SK-MEL-5 (cell line): Measurements from ENCODE around the gene GRIK4. TPM values are rescaled to one million over a fixed set of nuclear protein-coding genes. Genes with fewer than 3 reads are reported as not detected.

Source experiments
- DNase-seq: peaks from one replicate; pipeline ENCODE4 v3.0.0-alpha.2; 2016; ENCODE audit warnings: low read depth, low spot score
- in situ Hi-C: cut with HindIII; loops from 2 replicates; pipeline ENCODE4 v1.10.0; 2016; ENCODE audit warnings: low sequenced_read_pairs, high pct_unique_total_duplicates, low pct_unique_long_range_greater_than_20kb
- total RNA-seq: library from RNA; depleted of rRNA; stranded (reverse); fragments of >200 nt; shearing (Covaris generic); gene quantifications from 2 replicates; pipeline ENCODE4 v1.2.3, GENCODE V29; 2014

Gene GRIK4
- total RNA-seq, 1 experiment from 2014 or later, result not detected

DNA sequence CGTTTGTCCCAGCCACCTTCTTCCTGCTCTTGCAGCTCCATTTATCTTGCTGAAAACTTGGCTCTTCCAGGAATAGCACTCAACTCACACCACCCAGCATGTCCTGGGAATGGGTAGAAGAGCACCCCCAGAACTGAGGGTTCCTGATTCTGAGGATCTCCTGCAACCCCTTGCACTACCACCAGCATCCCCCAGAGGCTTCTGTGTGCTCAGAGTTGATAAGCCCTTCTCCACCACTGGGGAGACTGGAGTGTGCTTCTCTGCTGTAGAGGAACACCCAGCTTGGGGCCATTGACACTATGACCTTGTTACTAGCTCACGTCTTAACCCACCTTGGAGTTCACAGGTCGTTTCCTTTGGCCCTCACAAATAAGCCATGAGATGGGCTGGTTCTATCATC is 121.0 kb downstream of the GRIK4 start:
- in situ Hi-C loops, result no loop called here
- no peak for DNase-seq

GRCh38 chr11:120633616-120634393 is 122.3 kb downstream of the GRIK4 start:
- DNase-seq, result no peak
- in situ Hi-C loops, result no loop called here

DNA sequence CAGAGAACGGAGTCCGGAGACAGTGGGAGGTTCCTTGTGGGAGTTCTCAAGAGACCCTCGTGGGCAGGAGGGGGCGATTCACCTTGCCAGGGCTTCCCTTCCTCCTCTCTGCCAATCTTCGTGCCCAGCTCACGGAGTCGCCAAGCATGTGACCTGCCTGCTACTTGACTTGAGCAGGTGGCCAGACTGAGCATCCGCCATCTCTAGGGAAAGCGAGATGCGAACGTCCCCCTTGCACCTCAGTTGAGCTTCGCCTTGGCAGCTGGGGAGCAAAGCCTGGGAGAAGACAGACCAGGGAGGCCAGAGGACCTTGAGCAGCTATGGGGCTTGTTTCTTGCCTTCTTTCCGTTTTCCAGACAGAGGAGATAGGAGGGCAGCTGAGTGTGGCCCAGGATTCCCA is 123.2 kb downstream of the GRIK4 start:
- in situ Hi-C loops, result no loop called here
- no peak for DNase-seq

DNA sequence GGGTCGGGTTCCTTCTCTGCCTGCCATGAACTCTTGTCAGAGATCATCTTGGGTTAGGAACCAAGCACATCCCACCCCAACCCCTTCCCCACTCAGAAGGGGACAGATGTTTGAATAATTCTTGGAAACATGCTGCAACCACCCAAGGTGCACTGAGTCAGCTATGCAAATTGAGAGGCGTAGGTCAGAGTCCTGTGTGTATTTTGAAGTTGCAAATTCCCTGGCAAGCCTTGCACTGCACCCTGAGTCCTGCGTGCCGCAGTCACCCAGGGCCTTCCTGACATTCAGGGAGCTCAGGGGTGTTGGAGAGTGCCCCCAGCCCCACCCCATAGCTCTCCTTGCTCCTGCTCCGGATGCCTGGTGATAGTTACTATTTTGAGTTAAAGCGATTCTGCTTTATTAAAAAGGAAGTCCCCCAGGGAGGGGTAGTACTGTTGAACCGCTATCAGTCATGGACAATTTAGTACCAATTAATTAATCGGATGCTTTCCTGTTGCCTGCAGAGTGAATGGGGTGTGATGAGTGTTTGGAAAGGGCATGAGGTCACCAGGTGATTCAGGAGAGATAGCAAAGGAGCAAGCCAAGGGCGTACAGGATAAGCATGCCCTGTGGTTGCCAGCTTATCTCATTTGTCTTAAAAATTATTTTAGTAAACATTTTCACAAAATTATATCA is 123.7 kb downstream of the GRIK4 start:
- no peak for DNase-seq
- in situ Hi-C loops, result no loop called here

GRCh38 chr11:120637131-120637530 is 125.6 kb downstream of the GRIK4 start:
- DNase-seq, result no peak
- in situ Hi-C loops, result no loop called here

DNA sequence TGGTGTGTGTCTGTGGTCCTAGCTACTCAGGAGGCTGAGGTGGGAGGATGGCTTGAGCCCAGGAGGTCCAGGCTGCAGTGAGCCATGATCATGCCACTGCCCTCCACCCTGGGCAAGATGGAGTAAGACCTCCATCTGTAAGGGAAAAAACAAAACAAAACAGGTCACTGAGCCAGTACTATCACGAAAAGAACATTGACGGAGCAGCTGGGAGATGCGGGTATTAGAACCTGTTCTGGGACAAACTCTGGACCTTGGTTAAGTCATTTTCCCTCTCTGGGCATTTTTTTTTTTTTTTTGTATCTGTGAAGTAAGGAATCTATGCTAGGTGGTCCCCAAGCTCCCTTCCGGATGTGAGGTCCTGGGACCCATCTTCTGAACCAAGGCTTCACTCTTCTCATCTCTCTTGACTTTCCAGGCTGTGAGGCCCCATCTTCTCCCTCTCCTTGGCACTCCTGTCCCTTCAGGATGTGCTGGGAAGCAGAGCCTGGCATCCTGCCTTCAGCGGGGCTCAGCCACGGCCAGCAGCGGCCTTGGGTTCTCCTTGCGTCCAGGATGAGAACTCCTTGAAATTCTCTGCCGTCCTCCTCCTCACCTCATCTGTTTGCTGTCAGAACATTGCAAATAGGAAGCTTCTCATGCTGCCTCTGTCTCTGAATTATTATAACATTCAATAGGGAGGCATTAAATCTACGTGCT is 130.8 kb downstream of the GRIK4 start:
- DNase-seq, result no peak
- in situ Hi-C loops, result no loop called here

DNA sequence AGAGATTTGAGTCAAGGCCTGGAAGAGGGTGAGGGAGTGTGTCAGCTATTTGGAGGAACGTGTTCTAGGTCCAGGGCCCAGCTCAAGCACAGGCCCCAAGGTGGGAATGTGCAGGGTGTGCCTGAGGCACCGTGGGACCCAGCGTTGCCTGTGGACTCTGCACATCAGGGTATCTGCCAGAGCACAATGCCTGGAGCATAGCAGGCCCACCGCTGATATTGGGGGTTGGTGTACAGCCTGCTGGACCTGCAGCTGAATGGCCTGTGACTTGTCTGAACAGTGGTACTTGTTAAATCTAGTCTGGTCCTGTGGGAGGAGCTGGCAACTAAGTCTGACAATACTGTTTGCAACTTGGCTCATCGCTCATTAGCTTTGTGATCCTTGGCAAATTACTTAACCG is 131.7 kb downstream of the GRIK4 start:
- in situ Hi-C loops, result no loop called here
- no peak for DNase-seq

DNA sequence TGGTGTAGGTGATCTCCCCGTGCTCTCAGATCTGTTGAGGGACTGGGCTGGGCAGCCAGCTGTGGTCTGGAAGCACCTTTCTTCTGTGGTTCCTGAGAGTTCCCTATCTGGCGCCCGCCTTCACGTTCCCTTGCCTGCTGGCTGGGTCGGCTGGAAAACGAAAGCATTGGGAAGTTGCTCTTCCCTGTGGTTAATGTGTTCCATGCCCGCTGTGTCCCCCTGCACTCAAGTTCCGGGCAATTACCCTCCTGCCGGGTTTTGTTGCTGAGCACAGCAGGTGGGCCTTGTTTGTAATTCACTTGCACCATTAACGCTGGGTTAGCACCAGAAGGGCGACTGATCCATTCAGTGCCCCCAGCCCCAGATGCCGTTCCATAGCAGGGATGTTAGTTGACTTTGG is 134.1 kb downstream of the GRIK4 start:
- in situ Hi-C loops, result no loop called here
- DNase-seq, result no peak

GRCh38 chr11:120646206-120646605 is 134.7 kb downstream of the GRIK4 start:
- DNase-seq, result no peak
- in situ Hi-C loops, result no loop called here

DNA sequence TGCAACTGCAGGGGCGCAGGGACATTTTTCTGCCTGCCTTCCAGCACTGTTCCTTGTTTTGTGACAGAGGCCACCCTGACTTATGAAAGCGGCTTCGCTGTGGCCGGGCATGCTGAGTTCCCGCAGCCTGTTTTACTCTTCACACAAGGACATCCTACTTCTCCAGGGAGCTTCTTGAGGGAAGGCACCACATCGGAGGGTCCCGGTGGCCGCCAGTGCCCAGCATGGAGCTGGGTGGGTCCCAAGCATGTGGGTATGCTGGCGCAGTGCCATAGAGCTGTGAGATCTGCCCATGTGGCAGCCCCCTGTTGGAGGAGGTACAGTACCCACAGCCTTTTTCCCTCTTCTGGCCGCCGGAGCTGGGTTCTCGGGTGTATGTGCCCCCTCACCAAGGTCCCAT is 136.1 kb downstream of the GRIK4 start:
- DNase-seq, result no peak
- in situ Hi-C loops, result no loop called here

GRCh38 chr11:120648771-120649170 is 137.2 kb downstream of the GRIK4 start:
- DNase-seq, result no peak
- in situ Hi-C loops, result no loop called here

- DNase-seq, result no peak
- in situ Hi-C loops, result no loop called here
Measured at GRCh38 chr11:120649316-120649715, 137.8 kb downstream of the GRIK4 start.

GRCh38 chr11:120651396-120651795 is 139.8 kb downstream of the GRIK4 start:
- in situ Hi-C loops, result no loop called here
- DNase-seq, result no peak

DNA sequence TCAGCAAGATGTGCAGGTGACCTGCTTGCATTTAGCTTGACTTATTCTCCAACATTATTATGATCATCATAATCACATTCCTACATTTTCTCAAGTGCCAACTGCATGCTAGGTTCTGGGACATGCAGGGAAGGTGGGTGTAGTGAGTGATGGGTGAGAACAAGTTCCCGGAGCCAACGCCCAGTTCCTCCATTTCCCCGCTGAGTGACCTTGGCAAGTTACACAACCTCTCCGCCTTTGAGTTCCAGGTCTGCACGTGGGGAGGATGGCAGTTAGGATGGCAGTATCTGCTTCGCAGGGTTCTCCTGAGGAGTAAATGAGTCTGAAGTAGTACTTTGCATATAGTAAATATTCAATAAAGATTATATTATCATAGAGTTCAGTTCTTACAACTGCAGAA is 140.3 kb downstream of the GRIK4 start:
- in situ Hi-C loops, result no loop called here

DNA sequence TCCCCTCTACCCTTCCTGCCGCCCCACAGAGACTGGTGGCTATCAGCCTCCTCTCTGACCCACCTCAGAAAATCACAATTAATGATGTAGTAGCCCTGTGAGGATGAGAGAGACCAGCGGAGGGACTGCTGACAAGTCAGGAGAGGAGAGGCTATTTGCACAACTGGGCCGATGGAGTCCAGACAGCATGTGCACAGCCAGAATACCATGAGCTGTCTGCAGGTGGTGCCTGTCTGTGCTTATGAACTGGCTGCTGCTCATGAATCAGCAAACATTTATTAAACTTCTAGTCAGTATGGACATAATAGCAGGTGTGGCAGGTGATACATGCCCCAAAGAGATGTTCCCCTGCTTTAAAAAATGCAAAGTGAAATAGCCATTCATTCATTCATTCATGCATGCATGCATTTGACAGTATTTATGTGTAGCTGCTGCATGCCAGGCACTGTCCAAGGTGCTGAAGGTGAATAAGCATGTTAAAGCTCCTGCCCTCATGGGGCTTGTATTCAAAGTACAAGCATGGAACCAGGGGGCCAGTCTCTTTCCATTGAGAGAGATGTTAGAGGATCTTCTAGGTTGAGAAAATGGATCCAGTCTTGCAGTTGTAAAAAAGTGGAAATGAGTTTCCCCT is 141.3 kb downstream of the GRIK4 start:
- DNase-seq, result no peak
- in situ Hi-C loops, result no loop called here

More for the DNA sequence above, 140.3 kb downstream of the GRIK4 start:
- DNase-seq, result no peak

DNA sequence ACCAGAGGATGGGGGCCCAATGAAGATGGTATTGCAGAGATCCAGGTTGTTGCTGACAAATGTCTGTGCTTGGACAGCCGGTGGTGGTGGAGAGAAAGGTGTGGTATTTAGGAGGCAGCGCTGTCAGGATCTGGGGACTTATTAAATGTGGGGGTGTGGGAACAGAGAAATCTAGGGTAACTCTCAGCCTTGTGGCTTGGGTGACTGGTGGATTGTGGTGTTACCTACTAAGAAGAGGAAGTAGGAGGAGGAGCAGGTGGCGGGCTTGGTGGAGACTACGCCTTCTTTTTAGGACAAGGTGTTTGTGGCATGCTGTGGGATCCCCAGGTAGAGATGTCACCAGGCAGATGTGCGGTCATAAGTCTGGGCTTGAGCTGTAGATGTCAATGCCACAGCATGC is 144.0 kb downstream of the GRIK4 start:
- no peak for DNase-seq
- in situ Hi-C loops, result no loop called here

- DNase-seq, result no peak
- in situ Hi-C loops, result no loop called here
Measured at GRCh38 chr11:120657306-120658070, 145.9 kb downstream of the GRIK4 start.

- in situ Hi-C loops, result no loop called here
- DNase-seq, result no peak
Measured at GRCh38 chr11:120658071-120658423, 146.5 kb downstream of the GRIK4 start.
